Measurements from ENCODE around the gene KRTAP5-9. TPM values are rescaled to one million over a fixed set of nuclear protein-coding genes. Genes with fewer than 3 reads are reported as not detected.

Gene KRTAP5-9
- total and polyA plus RNA-seq, 2 experiments from 2014 or later = 0.24 TPM; not detected in 1

DNA sequence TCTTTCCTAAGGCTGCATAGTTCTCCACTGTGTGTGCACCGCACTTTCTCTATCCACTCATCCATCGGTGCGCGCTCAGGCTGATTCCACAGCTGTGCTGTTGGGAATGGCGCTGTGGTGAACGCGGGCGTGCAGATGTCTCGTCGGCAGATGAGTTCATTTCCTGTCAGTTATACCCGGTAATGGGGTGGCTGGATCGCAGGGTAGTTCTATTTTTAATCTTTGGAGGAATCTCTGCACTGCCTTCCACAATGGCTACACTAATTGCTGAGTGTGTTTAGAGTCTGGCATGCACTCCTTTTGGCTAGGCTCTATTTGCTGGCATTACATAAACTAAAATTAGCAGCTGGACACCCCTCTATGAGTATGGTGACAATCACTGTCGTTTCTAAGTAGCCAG is 49.1 kb upstream of the KRTAP5-9 start:
- 0 out of 3 replicates have a peak, but pooled peaks cover 2% of the 10 kb centered on the region for H3K4me1 Mint-ChIP-seq
- peaks cover 41% of the 10 kb centered on the region for H3K36me3 Mint-ChIP-seq (ENCODE audit: low read depth)

More for the DNA sequence above, 49.1 kb upstream of the KRTAP5-9 start:
- Histone ChIP-seq H4K20me1 (replicated peaks; ENCODE audit: insufficient read depth) (no peaks in the 10 kb centered on the region; the same call in 1 of the 2 replicates), H3K27ac (ENCODE audit: low read depth) (no peak overlapping the region), H2AFZ (no peak overlapping the region), H3K4me1 (ENCODE audit: insufficient read depth) (no peaks in the 10 kb centered on the region), H3K79me2 (replicated peaks; ENCODE audit: insufficient read depth) (no peaks in the 10 kb centered on the region), H3K9me2 (ENCODE audit: insufficient read depth) (no peaks in the 10 kb centered on the region), H3K27me3 (ENCODE audit: insufficient read depth) (no peaks in the 10 kb centered on the region), H3K4me3 (no peak overlapping the region), H3F3A (replicated peaks; ENCODE audit: low read depth) (no peaks in the 10 kb centered on the region), H3K4me2 (no peak overlapping the region), H3K36me3 (ENCODE audit: insufficient read depth) (peaks cover 8% of the 10 kb centered on the region; the same call in 1 of the 2 replicates)
- peaks cover 5% of the 10 kb centered on the region for H3K27me3 Mint-ChIP-seq (ENCODE audit: insufficient read depth, low read depth, poor library complexity)
- no peak for TF ChIP-seq REST (IDR thresholded peaks at IDR 0.05; ENCODE audit: unreplicated experiment)
- no peak for TF ChIP-seq JUNB (IDR thresholded peaks at IDR 0.05; ENCODE audit: unreplicated experiment)
- no peak for TF ChIP-seq ZNF114 (CRISPR knock-in tag; IDR thresholded peaks at IDR 0.05)
- no peak for TF ChIP-seq ZNF331 (CRISPR knock-in tag; IDR thresholded peaks at IDR 0.05; ENCODE audit: low read depth)
- TF ChIP-seq NANOG (IDR thresholded peaks at IDR 0.05; ENCODE audit: borderline replicate concordance) = no peak
- no peak for TF ChIP-seq POLR2AphosphoS5 (IDR thresholded peaks at IDR 0.05; ENCODE audit: low read depth)
- TF ChIP-seq, protein P1, sequence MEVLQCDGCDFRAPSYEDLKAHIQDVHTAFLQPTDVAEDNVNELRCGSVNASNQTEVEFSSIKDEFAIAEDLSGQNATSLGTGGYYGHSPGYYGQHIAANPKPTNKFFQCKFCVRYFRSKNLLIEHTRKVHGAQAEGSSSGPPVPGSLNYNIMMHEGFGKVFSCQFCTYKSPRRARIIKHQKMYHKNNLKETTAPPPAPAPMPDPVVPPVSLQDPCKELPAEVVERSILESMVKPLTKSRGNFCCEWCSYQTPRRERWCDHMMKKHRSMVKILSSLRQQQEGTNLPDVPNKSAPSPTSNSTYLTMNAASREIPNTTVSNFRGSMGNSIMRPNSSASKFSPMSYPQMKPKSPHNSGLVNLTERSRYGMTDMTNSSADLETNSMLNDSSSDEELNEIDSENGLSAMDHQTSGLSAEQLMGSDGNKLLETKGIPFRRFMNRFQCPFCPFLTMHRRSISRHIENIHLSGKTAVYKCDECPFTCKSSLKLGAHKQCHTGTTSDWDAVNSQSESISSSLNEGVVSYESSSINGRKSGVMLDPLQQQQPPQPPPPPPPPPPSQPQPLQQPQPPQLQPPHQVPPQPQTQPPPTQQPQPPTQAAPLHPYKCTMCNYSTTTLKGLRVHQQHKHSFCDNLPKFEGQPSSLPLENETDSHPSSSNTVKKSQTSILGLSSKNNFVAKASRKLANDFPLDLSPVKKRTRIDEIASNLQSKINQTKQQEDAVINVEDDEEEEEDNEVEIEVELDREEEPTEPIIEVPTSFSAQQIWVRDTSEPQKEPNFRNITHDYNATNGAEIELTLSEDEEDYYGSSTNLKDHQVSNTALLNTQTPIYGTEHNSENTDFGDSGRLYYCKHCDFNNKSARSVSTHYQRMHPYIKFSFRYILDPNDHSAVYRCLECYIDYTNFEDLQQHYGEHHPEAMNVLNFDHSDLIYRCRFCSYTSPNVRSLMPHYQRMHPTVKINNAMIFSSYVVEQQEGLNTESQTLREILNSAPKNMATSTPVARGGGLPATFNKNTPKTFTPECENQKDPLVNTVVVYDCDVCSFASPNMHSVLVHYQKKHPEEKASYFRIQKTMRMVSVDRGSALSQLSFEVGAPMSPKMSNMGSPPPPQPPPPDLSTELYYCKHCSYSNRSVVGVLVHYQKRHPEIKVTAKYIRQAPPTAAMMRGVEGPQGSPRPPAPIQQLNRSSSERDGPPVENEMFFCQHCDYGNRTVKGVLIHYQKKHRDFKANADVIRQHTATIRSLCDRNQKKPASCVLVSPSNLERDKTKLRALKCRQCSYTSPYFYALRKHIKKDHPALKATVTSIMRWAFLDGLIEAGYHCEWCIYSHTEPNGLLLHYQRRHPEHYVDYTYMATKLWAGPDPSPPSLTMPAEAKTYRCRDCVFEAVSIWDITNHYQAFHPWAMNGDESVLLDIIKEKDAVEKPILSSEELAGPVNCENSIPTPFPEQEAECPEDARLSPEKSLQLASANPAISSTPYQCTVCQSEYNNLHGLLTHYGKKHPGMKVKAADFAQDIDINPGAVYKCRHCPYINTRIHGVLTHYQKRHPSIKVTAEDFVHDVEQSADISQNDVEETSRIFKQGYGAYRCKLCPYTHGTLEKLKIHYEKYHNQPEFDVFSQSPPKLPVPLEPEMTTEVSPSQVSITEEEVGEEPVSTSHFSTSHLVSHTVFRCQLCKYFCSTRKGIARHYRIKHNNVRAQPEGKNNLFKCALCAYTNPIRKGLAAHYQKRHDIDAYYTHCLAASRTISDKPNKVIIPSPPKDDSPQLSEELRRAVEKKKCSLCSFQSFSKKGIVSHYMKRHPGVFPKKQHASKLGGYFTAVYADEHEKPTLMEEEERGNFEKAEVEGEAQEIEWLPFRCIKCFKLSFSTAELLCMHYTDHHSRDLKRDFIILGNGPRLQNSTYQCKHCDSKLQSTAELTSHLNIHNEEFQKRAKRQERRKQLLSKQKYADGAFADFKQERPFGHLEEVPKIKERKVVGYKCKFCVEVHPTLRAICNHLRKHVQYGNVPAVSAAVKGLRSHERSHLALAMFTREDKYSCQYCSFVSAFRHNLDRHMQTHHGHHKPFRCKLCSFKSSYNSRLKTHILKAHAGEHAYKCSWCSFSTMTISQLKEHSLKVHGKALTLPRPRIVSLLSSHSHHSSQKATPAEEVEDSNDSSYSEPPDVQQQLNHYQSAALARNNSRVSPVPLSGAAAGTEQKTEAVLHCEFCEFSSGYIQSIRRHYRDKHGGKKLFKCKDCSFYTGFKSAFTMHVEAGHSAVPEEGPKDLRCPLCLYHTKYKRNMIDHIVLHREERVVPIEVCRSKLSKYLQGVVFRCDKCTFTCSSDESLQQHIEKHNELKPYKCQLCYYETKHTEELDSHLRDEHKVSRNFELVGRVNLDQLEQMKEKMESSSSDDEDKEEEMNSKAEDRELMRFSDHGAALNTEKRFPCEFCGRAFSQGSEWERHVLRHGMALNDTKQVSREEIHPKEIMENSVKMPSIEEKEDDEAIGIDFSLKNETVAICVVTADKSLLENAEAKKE (CRISPR knock-in tag; IDR thresholded peaks at IDR 0.05) = no peak
- no peak for TF ChIP-seq STAT1 (IDR thresholded peaks at IDR 0.05; ENCODE audit: unreplicated experiment)
- TF ChIP-seq CREB1 (CRISPR knock-in tag; IDR thresholded peaks at IDR 0.05; ENCODE audit: low read depth) = no peak
- TF ChIP-seq EZH2phosphoT487 (IDR thresholded peaks at IDR 0.05; ENCODE audit: unreplicated experiment) = no peak
- TF ChIP-seq EZH2 (IDR thresholded peaks at IDR 0.05; ENCODE audit: low read depth, unreplicated experiment) = no peak
- no peak for TF ChIP-seq CTCF (conservative IDR thresholded peaks at IDR 0.05; ENCODE audit: low read depth in 2 of 2)
- no peak for ATAC-seq
- no peak overlapping the region for H3K27ac Mint-ChIP-seq
- no peak for DNase-seq (ENCODE audit: low spot score)
- no peak overlapping the region for H3K4me3 Mint-ChIP-seq
- 0 out of 3 replicates have a peak, but pooled peaks cover 3% of the 10 kb centered on the region for H3K9me3 Mint-ChIP-seq
